ENCODE data around the gene ZMYND8. TPM values are rescaled to one million over a fixed set of nuclear protein-coding genes. Genes with fewer than 3 reads are reported as not detected.
"Not testable (repeated sequence)": the region's sequence is repeated elsewhere in the genome, so short reads cannot be mapped to it uniquely, and the experiment has no call there.

The ZMYND8 gene
- total and polyA plus RNA-seq, 4 donors = 4.5 to 27.4 (median 14.1) TPM

DNA sequence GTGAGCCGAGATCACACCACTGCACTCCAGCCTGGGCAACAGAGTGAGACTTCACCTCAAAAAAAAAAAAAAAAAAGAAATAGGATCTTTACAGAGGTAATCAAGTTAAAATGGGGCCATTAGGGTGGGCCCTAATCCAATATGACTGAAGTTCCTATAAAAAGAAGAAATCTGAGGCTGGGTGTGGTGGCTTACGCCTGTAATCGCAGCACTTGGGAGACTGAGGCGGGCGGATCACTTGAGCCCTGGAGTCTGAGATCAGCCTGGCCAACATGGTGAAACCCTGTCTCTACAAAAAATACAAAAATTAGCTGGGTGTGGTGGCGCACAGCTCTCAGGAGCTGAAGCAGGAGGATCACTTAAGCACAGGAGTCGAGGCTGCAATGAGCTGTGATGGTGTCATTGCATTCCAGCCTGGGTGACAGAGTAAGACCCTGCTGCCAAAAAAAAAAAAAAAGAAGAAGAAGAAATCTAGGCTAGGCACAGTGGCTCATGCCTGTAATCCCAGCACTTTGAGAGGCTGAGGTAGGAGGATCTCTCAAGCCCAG lies 19.7 kb upstream of the ZMYND8 start:
- H3K4me1 ChIP-seq (ENCODE audit: control insufficient read depth in 1 of 2, insufficient read depth in 2 of 2, low read length in 2 of 2); ATAC-seq (ENCODE audit: low FRiP score); H3K36me3 ChIP-seq (ENCODE audit: control insufficient read depth in 1 of 2, insufficient read depth in 2 of 2, low read length in 1 of 2); DNase-seq; H3K27me3 ChIP-seq (ENCODE audit: control insufficient read depth in 1 of 2, insufficient read depth in 2 of 2, low read length in 1 of 2); H3K9me3 ChIP-seq (ENCODE audit: control insufficient read depth, low read length); H3K4me3 ChIP-seq (ENCODE audit: low read length in 2 of 2); intact Hi-C loops (cut with DNase I); H3K27ac ChIP-seq (ENCODE audit: low read depth in 1 of 2, low read length in 2 of 2): not testable (repeated sequence)
- WGBS, 2 donors = 84 to 85% methylated on average over 7 of the region's 7 CpGs

DNA sequence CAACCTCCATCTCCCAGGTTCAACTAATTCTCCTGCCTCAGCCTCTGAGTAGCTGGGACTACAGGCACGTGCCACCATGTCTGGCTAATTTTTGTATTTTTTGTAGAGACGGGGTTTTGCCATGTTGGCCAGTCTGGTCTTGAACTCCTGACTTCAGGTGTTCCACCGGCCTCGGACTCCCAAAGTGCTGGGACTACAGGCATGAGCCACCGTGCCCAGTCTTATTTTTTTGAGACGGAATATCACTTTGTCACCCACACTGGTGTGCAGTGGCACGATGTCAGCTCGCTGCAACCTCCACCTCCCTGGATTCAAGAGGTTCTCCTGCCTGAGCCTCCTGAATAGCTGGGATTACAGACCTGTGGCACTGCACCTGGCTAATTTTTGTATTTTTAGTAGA lies 17.6 kb upstream of the ZMYND8 start:
- H3K27ac ChIP-seq (ENCODE audit: low read depth in 1 of 2, low read length in 2 of 2); H3K9me3 ChIP-seq (ENCODE audit: control insufficient read depth, low read length); H3K4me1 ChIP-seq (ENCODE audit: control insufficient read depth in 1 of 2, insufficient read depth in 2 of 2, low read length in 2 of 2); H3K36me3 ChIP-seq (ENCODE audit: control insufficient read depth in 1 of 2, insufficient read depth in 2 of 2, low read length in 1 of 2); DNase-seq; H3K4me3 ChIP-seq (ENCODE audit: low read length in 2 of 2); intact Hi-C loops (cut with DNase I); H3K27me3 ChIP-seq (ENCODE audit: control insufficient read depth in 1 of 2, insufficient read depth in 2 of 2, low read length in 1 of 2); ATAC-seq (ENCODE audit: low FRiP score): not testable (repeated sequence)
- 89 to 98% methylated on average over 8 of the region's 8 CpGs for WGBS, 2 donors

DNA sequence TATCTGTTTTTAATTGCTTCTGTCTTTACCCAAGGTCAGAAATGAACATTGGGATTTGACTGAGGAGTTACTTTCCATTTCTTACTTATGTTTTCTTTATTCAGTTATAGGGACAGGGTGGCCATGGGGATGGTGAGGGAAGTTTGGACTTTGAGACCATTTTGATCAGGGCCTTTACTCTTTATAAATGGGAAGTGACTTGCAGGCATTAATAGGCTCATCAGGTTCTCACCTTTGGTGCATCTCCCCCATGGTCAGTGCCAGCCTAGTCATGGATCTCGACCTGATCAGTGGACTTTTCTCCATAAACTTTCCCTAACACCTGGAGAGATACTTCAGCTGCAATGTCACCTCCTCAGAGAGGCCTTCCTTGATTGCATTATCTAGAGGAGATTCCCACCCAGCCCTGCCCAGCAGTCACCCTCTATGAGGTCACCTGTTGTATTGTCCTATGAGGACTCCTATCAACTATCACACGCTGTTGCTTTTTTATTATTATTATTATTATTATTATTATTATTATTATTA lies 16.8 kb upstream of the ZMYND8 start:
- no peak for ATAC-seq (ENCODE audit: low FRiP score)
- H3K4me3 ChIP-seq (ENCODE audit: low read length in 2 of 2) = no peak overlapping the region
- 97% methylated on average over 2 of the region's 2 CpGs for WGBS, 2 donors
- no peaks in the 10 kb centered on the region for H3K9me3 ChIP-seq (ENCODE audit: control insufficient read depth, low read length)
- no peaks in the 10 kb centered on the region for H3K36me3 ChIP-seq (ENCODE audit: control insufficient read depth in 1 of 2, insufficient read depth in 2 of 2, low read length in 1 of 2)
- H3K4me1 ChIP-seq (ENCODE audit: control insufficient read depth in 1 of 2, insufficient read depth in 2 of 2, low read length in 2 of 2) = no peaks in the 10 kb centered on the region
- intact Hi-C loops (cut with DNase I) = no loop called here
- DNase-seq = no peak
- H3K27me3 ChIP-seq (ENCODE audit: control insufficient read depth in 1 of 2, insufficient read depth in 2 of 2, low read length in 1 of 2) = no peaks in the 10 kb centered on the region
- no peak overlapping the region for H3K27ac ChIP-seq (ENCODE audit: low read depth in 1 of 2, low read length in 2 of 2)

GRCh38 chr20:47370850-47371782 lies 14.6 kb upstream of the ZMYND8 start:
- no peak for DNase-seq
- H3K9me3 ChIP-seq (ENCODE audit: control insufficient read depth, low read length) = no peaks in the 10 kb centered on the region
- no peaks in the 10 kb centered on the region for H3K27me3 ChIP-seq (ENCODE audit: control insufficient read depth in 1 of 2, insufficient read depth in 2 of 2, low read length in 1 of 2)
- no peak overlapping the region for H3K4me3 ChIP-seq (ENCODE audit: low read length in 2 of 2)
- intact Hi-C loops (cut with DNase I) = no loop called here
- WGBS, 2 donors = 85 to 91% methylated on average over 15 of the region's 15 CpGs
- H3K27ac ChIP-seq (ENCODE audit: low read depth in 1 of 2, low read length in 2 of 2) = no peak overlapping the region
- no peaks in the 10 kb centered on the region for H3K4me1 ChIP-seq (ENCODE audit: control insufficient read depth in 1 of 2, insufficient read depth in 2 of 2, low read length in 2 of 2)
- ATAC-seq (ENCODE audit: low FRiP score) = no peak
- H3K36me3 ChIP-seq (ENCODE audit: control insufficient read depth in 1 of 2, insufficient read depth in 2 of 2, low read length in 1 of 2) = no peaks in the 10 kb centered on the region

- intact Hi-C loops (cut with DNase I) = no loop called here
- H3K27me3 ChIP-seq (ENCODE audit: control insufficient read depth in 1 of 2, insufficient read depth in 2 of 2, low read length in 1 of 2) = no peaks in the 10 kb centered on the region
- H3K36me3 ChIP-seq (ENCODE audit: control insufficient read depth in 1 of 2, insufficient read depth in 2 of 2, low read length in 1 of 2) = no peaks in the 10 kb centered on the region
- H3K4me1 ChIP-seq (ENCODE audit: control insufficient read depth in 1 of 2, insufficient read depth in 2 of 2, low read length in 2 of 2) = no peaks in the 10 kb centered on the region
- no peak overlapping the region for H3K27ac ChIP-seq (ENCODE audit: low read depth in 1 of 2, low read length in 2 of 2)
- DNase-seq = no peak
- whole genome bisulfite sequencing, 2 donors = 98 to 99% methylated on average over 10 of the region's 10 CpGs
- no peaks in the 10 kb centered on the region for H3K9me3 ChIP-seq (ENCODE audit: control insufficient read depth, low read length)
- ATAC-seq (ENCODE audit: low FRiP score) = no peak
- H3K4me3 ChIP-seq (ENCODE audit: low read length in 2 of 2) = no peak overlapping the region
Measured at GRCh38 chr20:47370214-47370613, 13.7 kb upstream of the ZMYND8 start.

DNA sequence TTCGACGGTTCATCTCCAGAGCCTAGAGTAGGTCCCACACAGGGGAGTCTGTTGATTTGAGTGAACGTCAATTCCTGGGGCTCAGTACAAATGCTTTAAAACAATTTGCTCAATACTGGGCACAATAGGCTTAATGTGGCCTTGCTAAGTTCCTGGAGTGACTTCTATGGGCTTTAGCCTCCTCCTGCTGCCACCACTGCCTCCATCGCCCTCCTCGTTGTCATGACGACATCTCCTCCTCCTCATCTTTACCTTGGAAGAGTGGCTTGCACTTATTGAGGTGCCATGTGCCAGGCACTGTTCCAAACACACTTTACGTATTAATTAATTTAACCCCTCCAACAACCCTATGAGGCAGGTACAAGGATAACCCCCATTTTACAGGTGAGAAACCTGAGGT lies 11.8 kb upstream of the ZMYND8 start:
- 89 to 90% methylated on average over 7 of the region's 7 CpGs for WGBS, 2 donors
- no peak overlapping the region for H3K4me3 ChIP-seq (ENCODE audit: low read length in 2 of 2)
- H3K27me3 ChIP-seq (ENCODE audit: control insufficient read depth in 1 of 2, insufficient read depth in 2 of 2, low read length in 1 of 2) = no peaks in the 10 kb centered on the region
- intact Hi-C loops (cut with DNase I) = no loop called here
- no peak overlapping the region for H3K27ac ChIP-seq (ENCODE audit: low read depth in 1 of 2, low read length in 2 of 2)
- ATAC-seq (ENCODE audit: low FRiP score) (no peak), DNase-seq (no peak)
- H3K4me1 ChIP-seq (ENCODE audit: control insufficient read depth in 1 of 2, insufficient read depth in 2 of 2, low read length in 2 of 2) = no peaks in the 10 kb centered on the region
- H3K9me3 ChIP-seq (ENCODE audit: control insufficient read depth, low read length) = no peaks in the 10 kb centered on the region
- H3K36me3 ChIP-seq (ENCODE audit: control insufficient read depth in 1 of 2, insufficient read depth in 2 of 2, low read length in 1 of 2) = no peaks in the 10 kb centered on the region

GRCh38 chr20:47366301-47366700 lies 9.8 kb upstream of the ZMYND8 start:
- H3K9me3 ChIP-seq (ENCODE audit: control insufficient read depth, low read length); ATAC-seq (ENCODE audit: low FRiP score); H3K4me3 ChIP-seq (ENCODE audit: low read length in 2 of 2); intact Hi-C loops (cut with DNase I); DNase-seq; H3K4me1 ChIP-seq (ENCODE audit: control insufficient read depth in 1 of 2, insufficient read depth in 2 of 2, low read length in 2 of 2); H3K27ac ChIP-seq (ENCODE audit: low read depth in 1 of 2, low read length in 2 of 2); H3K36me3 ChIP-seq (ENCODE audit: control insufficient read depth in 1 of 2, insufficient read depth in 2 of 2, low read length in 1 of 2); H3K27me3 ChIP-seq (ENCODE audit: control insufficient read depth in 1 of 2, insufficient read depth in 2 of 2, low read length in 1 of 2): not testable (repeated sequence)
- 95 to 96% methylated on average over 11 of the region's 11 CpGs for WGBS, 2 donors

- Histone ChIP-seq H3K27me3 (ENCODE audit: control insufficient read depth in 1 of 2, insufficient read depth in 2 of 2, low read length in 1 of 2) (no peaks in the 10 kb centered on the region), H3K4me1 (ENCODE audit: control insufficient read depth in 1 of 2, insufficient read depth in 2 of 2, low read length in 2 of 2) (no peaks in the 10 kb centered on the region), H3K27ac (ENCODE audit: low read depth in 1 of 2, low read length in 2 of 2) (no peak overlapping the region), H3K4me3 (ENCODE audit: low read length in 2 of 2) (no peak overlapping the region), H3K9me3 (ENCODE audit: control insufficient read depth, low read length) (no peaks in the 10 kb centered on the region), H3K36me3 (ENCODE audit: control insufficient read depth in 1 of 2, insufficient read depth in 2 of 2, low read length in 1 of 2) (no peaks in the 10 kb centered on the region)
- intact Hi-C loops (cut with DNase I) = no loop called here
- DNase-seq (no peak), ATAC-seq (ENCODE audit: low FRiP score) (no peak)
- 89 to 95% methylated on average over 13 of the region's 13 CpGs for WGBS, 2 donors
Measured at GRCh38 chr20:47365023-47365764, 8.7 kb upstream of the ZMYND8 start.

Data from aorta (tissue), 5 donors.